ENCODE results near the gene ANAPC2.

Gene ANAPC2

DNA sequence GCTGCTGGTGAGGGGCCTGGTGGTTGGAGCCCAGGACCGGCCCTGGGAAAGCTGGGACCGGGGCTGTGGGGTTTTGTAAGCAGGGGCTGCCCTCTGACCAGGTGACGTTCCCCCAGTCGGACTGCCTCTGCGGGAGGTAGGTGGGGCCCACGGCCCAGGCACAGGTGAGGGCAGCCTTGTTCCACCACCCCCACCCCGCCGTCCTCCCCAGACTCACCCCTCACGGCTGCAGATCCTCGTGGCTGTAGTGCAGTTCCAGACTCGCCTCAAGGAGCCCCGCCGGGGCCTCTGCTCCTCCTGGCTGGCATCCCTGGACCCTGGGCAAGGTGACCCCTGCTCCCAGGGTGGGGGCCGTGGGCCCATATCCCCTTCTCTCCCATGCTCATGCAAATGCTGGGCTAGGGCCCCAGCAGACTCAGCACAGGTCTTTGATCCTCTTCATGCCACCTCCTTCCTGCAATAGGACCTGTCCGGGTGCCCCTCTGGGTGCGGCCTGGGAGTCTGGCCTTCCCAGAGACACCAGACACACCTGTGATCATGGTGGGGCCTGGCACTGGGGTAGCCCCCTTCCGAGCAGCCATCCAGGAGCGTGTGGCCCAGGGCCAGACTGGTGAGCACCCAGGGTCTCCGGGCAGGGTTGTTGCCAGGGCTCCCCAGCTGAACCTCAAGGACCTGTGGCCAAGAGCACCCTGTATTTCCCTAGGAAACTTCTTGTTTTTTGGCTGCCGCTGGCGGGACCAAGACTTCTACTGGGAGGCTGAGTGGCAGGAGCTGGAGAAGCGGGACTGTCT, 27.0 kb upstream of the ANAPC2 start:
- DNase-seq (ENCODE audit: low read depth), result no peak

DNA sequence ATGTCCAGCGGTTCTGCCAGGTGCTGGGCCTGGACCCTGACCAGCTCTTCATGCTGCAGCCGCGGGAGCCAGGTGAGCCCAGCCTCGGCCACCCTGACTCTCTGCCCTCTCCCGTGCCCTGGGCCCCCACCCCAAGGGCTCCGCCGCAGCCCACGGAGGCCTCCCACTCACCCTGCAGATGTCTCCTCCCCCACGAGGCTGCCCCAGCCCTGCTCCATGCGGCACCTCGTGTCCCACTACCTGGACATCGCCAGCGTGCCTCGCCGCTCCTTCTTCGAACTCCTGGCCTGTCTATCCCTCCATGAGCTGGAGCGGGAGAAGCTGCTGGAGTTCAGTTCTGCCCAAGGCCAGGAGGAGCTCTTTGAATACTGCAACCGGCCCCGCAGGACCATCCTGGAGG, 26.3 kb upstream of the ANAPC2 start:
- DNase-seq (ENCODE audit: low read depth), result no peak

DNA sequence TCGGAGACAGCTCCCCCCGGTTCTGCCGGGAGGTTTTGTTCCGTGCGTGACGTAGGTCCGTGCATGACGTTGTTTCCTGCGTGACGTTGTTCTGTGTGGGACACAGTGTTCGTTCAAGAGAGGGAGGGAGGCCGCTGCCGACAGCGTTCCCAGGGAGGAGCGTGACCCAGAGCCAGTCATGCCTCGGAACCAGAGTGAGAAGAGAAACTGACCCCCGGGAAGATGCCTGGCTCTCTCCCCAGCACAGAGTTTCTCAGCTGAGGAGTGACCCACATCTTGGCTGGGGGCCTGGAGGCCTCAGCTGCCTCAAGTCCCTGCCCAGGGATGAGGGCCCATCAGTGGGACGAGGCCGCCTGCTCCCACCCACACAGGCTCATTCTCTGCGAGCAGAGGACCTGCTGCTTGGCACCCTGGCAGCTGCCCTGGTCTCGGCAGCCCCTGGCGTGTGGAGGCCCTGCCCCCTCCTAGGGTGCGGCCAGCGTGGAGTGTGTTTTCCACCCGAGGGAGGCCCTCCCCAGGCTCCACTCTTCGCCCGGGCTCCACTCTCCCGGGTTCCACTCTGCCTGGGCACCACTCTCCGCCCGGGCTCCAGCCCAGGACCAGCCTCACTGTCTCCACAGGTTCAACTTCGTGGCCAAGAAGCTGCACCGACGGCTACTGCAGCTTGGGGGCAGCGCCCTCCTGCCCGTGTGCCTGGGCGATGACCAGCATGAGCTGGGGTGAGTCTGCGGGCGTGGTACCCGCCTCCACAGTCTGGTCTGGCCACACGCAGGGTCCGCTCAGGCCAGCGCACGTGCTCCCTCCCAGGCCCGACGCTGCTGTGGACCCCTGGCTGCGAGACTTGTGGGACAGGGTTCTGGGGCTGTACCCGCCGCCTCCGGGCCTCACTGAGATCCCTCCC, 25.1 kb upstream of the ANAPC2 start:
- DNase-seq (ENCODE audit: low read depth), result no peak

DNA sequence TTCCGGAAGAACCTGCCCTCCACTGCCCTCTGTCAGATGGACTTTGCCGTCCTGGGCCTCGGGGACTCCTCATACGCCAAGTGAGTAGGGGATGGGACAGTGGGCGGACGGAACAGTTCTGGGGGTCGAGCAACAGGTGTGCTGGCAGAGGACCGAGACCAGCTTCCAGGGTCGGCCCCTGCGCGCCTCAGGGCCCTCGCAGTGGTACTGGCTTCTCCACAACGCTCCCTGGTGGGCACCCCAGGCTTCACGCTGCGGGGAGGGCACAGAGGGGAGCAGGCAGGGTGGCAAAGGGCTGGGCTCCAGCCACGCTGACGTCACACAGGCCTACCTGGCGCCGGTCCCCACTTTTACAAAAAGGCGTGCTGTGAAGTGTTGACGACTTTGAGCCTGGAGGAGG, 24.2 kb upstream of the ANAPC2 start:
- DNase-seq (ENCODE audit: low read depth), result no peak

DNA sequence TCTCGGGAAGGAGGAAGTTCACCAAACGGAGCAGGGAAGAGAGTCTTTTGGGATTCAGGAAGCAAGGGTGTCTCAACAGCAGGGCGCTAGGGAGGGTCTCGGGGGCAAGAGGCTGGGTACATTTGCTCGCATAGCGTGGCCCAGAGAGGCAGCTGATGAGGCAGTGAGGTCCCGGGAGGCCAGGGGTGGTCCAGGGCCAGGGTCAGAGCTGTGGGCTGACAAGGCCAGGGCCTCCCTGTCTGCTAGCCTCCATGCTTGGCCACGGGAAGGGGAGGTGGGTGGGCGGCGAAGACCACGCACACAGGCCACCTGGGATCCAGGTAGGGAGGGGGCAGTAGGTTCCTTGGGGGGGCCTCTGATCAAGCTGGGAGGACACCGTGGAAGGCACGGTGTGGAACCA, 23.2 kb upstream of the ANAPC2 start:
- no peak for DNase-seq (ENCODE audit: low read depth)

DNA sequence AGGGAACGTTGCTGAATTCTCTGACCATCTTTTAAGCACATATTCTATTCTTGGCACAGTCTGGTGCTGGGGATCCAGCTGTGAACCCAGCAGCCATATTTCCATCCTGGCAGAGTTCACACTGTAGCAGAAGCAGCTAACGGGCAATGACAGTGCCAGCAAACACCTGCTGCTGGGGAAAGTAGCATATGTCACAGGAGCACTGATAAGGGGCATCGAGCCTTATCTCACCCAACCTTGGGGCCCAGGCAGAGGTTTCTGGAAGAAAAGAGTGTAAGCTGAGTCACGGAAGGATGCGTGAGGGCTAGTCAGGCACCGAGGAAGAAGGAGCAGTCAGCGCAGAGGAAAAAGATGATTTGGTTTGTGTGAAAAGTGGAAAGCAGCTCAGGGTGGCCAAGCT, 18.2 kb upstream of the ANAPC2 start:
- no peak for DNase-seq (ENCODE audit: low read depth)

DNA sequence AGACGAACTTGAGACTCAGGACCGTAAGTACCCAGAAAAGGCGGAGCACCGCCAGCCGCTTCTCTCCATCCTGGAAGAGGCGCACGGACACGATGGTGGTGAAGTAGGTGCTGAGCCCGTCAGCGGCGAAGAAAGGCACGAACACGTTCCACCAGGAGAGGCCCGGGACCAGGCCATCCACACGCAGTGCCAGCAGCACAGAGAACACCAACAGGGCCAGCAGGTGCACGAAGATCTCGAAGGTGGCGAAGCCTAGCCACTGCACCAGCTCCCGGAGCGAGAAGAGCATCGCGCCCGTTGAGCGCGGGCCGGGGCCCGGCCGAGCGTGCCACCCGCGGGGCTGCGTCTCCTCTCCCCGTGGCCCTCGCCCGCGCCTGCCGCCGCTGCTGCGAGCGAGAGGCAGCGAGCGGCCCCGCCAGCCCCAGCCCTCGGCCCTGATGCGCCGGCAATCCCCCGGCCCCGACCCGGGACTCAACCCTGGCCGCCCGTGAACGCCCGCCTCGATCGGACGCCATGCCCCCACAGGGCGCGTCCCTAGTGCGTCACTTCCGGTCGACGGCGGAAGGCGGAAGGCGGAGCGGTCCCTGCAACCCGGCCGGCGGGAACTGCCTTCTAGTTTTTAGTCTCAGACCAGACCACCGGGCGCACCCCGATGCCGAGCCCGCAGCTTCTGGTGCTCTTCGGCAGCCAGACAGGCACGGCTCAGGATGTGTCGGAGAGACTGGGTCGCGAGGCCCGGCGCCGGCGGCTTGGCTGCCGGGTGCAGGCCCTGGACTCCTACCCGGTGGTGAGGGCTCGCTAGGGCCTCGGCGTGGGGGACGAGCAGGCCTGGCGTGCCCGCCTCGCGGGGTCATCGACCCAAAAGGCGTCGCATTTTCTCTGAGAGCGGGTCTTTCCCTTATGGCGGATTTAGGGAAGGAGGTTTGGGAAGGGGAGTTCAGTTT, 17.0 kb upstream of the ANAPC2 start, which contains the start of the genes NDOR1 and TMEM203:
Gene NDOR1 (plus strand): TSS at position 575 of the 944 bp plus-strand sequence. CDS start 78 bp downstream, at position 653.
Gene TMEM203 (minus strand): TSS at position 523 of the 944 bp plus-strand sequence. CDS start 234 bp downstream, at position 289.
- no peak for DNase-seq (ENCODE audit: low read depth)

DNA sequence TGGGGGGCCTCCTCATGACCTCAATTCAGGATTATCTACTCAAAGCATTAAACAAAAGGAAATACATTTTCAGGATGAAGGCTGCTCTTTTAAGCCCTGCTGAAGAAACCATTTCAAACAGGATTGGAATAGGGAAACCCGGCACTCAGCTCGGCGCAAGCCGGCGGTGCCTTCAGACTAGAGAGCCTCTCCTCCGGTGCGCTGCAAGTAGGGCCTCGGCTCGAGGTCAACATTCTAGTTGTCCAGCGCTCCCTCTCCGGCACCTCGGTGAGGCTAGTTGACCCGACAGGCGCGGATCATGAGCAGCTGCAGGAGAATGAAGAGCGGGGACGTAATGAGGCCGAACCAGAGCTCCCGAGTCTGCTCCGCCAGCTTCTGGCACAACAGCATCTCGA, 16.4 kb upstream of the ANAPC2 start:
- DNase-seq (ENCODE audit: low read depth), result no peak

DNA sequence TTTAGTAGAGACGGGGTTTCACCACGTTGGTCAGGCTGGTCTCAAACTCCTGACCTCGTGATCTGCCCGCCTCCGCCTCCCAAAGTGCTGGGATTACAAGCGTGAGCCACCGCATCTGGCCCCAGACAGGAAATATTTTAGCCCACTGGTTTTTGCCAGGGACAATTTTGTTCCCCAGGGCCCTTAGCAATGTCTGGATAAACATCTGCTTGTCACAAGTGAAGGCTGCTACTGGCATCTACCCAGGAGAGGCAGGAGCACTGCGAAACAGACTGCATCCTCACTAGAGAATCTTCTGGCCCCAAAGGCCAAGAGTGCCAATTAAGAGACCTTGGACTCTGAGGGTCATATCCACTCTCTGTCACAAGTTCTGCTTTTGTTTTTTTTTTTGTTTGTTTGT, 14.6 kb upstream of the ANAPC2 start:
- no peak for DNase-seq (ENCODE audit: low read depth)

DNA sequence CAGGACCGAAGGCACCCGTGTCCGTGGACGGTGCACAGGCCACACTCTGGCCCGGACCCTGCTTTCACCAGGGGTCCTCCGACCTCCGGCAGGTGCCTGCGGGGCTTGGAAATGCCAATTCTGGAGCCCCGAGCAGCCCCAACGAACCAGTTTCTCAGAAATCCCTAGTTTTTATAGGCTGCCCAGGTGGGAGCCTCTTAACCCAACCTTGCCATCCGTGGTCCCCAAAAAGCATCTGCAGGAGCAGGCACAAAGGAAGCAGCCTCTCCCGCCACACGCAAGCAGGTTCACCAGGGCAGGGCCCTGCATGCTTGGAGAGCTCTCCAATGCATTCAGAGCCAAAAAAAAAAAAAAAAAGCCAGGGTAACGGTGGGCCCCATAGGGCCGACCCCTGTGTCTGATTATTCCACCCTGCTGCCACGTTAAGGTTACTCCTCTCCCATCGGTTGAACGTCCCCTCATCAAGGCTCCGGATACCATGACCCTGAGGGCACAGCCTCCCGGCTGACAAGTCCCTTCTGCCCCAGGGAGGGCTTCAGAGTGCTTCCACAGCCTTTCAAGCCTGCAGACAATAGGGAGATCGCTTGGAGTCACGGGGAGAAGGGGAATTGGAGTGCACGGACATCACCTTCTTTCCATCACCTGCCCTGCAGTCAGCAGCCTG, 13.0 kb upstream of the ANAPC2 start:
- DNase-seq (ENCODE audit: low read depth), result no peak

DNA sequence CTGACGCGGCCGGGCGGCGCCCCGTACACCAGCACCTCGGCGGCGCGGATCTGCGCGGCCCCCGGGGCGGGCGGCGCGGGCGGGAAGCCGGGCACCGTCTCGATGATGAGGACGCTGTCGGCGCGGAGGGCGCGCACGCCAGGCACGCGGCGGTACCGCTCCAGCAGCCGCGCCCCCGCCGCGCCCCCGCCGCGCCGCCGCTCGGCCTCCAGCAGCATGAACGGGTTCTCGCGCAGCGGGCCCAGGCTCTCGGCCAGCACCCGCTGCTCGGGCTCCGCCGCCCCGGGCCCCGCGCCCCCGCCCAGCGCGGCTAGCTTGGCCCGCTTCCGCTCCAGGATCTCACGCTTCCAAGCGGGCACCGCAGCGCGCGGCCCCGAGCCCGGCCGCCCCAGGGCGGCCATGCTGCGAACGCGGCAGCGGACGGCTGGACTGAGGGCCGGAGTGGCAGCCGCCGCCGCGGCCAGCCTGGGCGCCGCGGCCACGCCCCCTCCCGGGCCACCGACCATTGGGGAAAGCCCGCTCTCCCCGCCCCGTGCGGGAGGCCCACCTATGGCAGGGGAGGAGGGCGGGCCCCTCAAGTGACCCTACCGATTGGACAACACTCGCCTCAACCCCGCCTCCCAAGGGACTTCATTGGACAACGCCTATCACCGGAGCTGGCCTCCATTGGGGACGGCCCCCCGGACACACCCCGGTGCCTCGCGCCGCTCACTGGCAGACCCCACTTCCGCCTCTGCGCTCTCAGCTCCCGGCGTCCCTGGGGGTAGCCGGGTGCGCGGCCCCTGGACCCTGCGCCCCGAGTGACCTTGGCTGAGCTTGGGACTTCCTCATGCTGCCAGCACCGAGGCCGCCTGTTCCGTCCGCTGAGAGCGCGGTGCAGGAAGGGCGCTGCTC, 12.2 kb upstream of the ANAPC2 start, which contains the start of gene TPRN:
Gene TPRN (minus strand): TSS at position 431 of the 894 bp plus-strand sequence. CDS start 30 bp downstream, at position 401.
- DNase-seq (ENCODE audit: low read depth), result peak; percentile 92

DNA sequence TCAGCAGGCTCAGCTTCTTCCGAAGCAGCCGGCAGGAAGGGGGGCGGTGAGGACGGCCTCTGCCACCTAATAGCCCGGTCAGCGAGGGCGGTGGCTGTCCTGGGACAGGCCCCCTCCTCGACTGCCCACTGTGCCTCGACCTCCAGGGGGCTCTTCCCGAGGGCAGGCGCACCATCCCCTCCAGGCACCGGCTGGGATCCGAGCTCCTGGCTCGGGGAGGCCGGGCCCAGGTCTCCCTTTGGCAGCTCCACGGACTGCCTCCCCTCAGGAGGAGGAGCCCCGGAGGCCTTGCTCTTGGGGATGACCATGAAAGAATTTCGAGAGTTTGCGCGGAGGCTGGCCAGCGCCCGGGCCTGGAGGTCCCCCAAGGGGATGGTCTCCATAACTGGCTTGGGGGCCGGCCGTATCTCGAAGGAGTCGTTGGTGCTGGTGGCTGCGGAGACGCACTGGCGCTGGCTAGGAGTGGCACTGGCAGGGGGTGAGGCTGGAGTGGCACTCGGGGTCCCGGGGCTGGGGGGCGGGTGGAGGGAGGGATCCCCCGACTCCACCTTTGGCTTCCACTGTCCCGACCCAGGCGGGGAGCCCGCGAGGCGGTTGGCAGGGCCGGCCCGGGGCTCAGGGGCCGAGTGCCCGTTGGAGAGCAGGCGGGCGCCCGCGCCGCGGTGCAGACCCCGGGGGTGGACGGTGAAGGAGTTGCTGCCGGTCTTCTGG, 11.2 kb upstream of the ANAPC2 start:
- DNase-seq (ENCODE audit: low read depth), result no peak

DNA sequence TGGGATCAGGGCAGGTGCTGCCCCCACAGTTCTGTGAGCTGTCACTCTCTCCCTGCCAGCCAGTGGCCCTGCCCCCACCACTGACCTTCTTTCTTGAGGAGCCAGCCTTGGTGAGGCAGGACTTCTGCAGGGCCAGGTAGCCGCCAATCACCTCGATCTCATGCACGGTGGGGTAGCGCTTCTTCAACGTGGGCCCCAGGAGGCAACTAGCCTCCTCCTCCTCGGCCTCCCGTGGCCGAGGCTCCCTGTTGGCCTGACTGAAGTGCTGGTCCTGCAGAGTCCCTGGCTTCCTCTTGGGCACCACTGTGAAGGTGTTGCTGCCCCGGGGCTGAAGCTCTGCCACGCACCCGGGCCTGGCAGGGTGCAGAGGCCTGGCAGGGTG, 10.5 kb upstream of the ANAPC2 start:
- DNase-seq (ENCODE audit: low read depth), result no peak

DNA sequence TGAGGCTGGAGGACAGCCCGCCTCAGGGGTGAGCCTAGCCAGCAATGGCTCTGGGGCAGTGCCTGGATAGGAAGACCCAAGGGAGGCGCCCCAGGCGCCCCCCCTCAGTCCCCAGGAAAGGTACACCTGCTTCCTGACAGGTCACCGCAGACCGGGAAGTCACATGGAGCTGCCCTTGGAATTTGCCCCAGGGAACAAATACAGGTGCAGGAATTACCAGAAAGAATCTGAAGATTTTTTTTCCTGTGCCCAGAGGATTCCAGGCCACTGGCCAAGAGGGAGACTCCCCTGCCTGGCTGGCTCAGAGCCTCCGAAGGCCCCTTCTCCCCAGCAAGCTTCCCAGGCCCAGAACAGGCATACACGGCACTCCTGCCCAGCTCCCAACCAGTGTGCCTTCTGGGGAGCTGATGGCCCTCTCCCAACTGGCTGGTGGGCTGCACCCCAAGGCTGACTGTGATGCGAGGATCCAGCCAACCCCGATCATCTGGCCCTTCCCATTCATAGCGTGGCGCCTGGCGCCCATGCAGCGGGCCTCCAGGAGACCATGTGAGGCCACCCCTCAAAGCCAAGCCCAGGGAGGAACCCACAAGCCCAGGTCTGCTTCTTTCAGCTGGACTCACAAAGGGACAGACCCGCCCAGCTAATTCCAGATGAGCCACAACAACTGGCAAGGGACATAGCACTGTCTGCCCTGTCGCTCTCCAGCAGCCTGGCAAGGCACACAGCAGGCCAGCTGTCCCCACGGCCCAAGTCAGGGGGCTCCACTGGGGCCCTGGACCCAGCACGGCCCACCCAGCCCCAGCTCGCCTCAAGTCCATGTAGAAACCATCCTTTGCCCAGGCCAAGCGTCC, 9.9 kb upstream of the ANAPC2 start:
- DNase-seq (ENCODE audit: low read depth), result no peak

DNA sequence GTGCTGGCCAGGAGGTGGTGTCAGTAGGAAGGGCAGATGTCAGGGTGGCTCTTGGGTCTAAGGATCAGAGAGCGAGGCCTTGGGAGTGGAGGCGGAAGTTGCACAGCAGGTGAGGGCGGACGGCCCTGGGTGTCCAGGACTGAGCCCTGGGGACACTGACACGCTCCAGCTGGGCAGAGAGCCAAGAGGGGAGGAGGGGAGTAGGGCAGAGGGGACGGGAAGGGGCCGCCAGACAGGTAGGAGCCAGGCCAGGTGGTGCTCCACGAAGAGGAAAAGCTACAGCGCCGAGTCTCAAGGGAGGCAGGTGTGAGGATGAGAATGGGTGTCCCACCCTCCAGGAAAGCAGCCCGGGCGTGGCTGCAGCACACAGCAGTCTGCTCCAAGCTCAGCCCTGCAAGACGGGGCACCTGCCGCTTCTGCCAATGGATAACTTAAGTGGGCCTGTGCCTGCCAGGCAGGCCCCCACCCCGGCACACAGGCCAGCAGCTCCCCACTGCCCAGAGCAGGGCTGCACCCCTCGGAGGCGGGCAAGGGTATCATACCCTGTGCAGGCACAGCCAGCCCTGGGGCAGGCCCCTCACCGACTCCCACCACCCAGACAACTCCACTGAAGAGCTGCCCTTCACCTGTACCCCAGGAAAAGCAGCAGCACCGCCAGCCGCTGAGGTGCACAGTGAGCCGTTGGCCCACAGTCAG, 7.3 kb upstream of the ANAPC2 start:
- DNase-seq (ENCODE audit: low read depth), result no peak

DNA sequence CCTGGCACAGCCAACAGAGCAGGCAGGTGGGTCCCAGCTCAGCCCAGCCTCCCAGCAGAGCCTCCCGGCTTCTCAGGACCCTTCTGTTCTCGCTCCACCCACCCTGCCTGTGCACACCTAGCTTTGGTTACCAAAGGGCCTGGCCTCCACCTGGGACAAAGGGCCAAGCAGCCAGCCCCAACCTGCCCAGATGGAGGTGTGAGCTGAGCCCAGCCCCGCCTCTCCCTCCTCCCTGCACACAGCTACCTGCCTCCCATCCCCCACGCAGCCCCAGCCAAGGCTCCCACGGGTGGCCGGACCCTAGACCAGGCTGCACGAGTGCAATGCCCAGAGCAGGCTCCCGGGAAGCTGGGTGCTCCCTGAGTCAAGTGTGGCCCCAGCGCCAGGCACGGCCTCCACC, 6.5 kb upstream of the ANAPC2 start:
- no peak for DNase-seq (ENCODE audit: low read depth)

DNA sequence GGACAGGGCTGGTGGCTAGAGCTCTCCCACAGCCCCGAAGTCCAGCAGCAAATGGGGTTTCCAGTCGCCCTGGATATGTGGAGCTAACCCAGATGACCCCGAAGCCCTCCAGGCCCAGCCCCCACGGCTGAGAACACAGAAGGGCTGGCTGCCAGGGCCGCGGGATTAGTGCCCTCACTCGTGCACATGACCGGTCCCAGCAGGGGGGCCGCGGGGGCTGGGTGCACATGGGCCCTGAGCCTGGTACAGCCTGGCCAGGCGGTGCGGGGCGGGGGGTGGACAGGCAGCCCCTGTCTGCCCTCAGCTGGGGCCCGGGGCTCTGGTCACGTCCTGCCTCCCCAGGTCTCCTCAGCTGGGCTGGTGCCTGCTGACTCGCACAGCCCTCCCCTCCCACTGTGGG, 6.0 kb upstream of the ANAPC2 start:
- DNase-seq (ENCODE audit: low read depth), result no peak

DNA sequence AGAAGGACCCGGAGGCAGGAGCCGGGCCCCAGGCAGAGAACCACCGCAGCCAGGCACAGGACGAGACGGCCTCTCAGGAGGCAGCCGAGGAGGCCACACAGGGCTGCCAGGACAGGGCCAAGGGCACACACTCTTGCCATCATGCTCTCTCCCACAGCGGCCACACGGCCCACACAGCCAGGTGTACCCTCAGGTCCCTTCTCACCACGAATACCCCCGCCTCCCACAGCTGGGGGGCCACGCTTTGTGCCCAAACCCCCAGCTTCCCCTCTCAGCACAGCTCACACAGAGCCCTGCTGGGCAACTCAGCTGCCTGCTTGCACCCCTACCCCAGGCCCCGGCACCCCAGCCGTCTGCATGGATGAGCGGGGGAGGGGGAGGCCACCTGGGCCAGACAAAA, 5.4 kb upstream of the ANAPC2 start:
- DNase-seq (ENCODE audit: low read depth), result no peak

All from HS-5 (cell line).